Measurements from ENCODE around the gene RTN4R. TPM values are rescaled to one million over a fixed set of nuclear protein-coding genes. Genes with fewer than 3 reads are reported as not detected.

The RTN4R gene
- total and polyA plus RNA-seq, 2 donors from 2014 or later = 1.2 to 2.5 TPM

GRCh38 chr22:20254975-20255946 is 12.9 kb downstream of the RTN4R start:
- H3K9me3 ChIP-seq (ENCODE audit: control insufficient read depth in 2 of 3, insufficient read depth in 1 of 3, low read length in 3 of 3) = peaks cover 0 to 4% (median 0%) of the 10 kb centered on the region in 3 donors
- no peak overlapping the region for H3K4me3 ChIP-seq (ENCODE audit: low read length in 3 of 3)
- FAIRE-seq (no peak), DNase-seq (no peak)
- H3K36me3 ChIP-seq (ENCODE audit: control insufficient read depth in 2 of 3, insufficient read depth in 3 of 3, low read length in 3 of 3) = peaks cover 0 to 5% (median 0%) of the 10 kb centered on the region in 3 donors
- TF ChIP-seq CTCF (IDR thresholded peaks at IDR 0.05; ENCODE audit: borderline replicate concordance, extremely low read depth, insufficient read depth) = no peak
- intact Hi-C loops (cut with DNase I) = no loop called here
- no peaks in the 10 kb centered on the region for H3K27me3 ChIP-seq (ENCODE audit: control insufficient read depth, insufficient read depth, low read length)
- H3K4me1 ChIP-seq (ENCODE audit: control insufficient read depth in 2 of 3, insufficient read depth in 2 of 3, low read depth in 1 of 3, low read length in 3 of 3) = no peaks in the 10 kb centered on the region
- no peak overlapping the region for H3K9ac ChIP-seq (ENCODE audit: low read length in 3 of 3)
- no peak overlapping the region for H3K27ac ChIP-seq (ENCODE audit: low read depth in 2 of 2, low read length in 2 of 2)

- Histone ChIP-seq H3K27me3 (ENCODE audit: control insufficient read depth, insufficient read depth, low read length) (no peaks in the 10 kb centered on the region), H3K9me3 (ENCODE audit: control insufficient read depth in 2 of 3, insufficient read depth in 1 of 3, low read length in 3 of 3) (peaks cover 0 to 4% (median 0%) of the 10 kb centered on the region in 3 donors), H3K36me3 (ENCODE audit: control insufficient read depth in 2 of 3, insufficient read depth in 3 of 3, low read length in 3 of 3) (peaks cover 0 to 5% (median 0%) of the 10 kb centered on the region in 3 donors), H3K4me3 (ENCODE audit: low read length in 3 of 3) (no peak overlapping the region), H3K9ac (ENCODE audit: low read length in 3 of 3) (no peak overlapping the region), H3K4me1 (ENCODE audit: control insufficient read depth in 2 of 3, insufficient read depth in 2 of 3, low read depth in 1 of 3, low read length in 3 of 3) (peaks cover 0 to 5% (median 0%) of the 10 kb centered on the region in 3 donors), H3K27ac (ENCODE audit: low read depth in 2 of 2, low read length in 2 of 2) (no peak overlapping the region)
- intact Hi-C loops (cut with DNase I) = no loop called here
- no peak for TF ChIP-seq CTCF (IDR thresholded peaks at IDR 0.05; ENCODE audit: borderline replicate concordance, extremely low read depth, insufficient read depth)
- DNase-seq (no peak), FAIRE-seq (no peak)
Measured at GRCh38 chr22:20253161-20253560, 15.0 kb downstream of the RTN4R start.

GRCh38 chr22:20251981-20252380 is 16.1 kb downstream of the RTN4R start:
- H3K9ac ChIP-seq (ENCODE audit: low read length in 3 of 3) = no peak overlapping the region
- H3K27me3 ChIP-seq (ENCODE audit: control insufficient read depth, insufficient read depth, low read length) = no peaks in the 10 kb centered on the region
- H3K9me3 ChIP-seq (ENCODE audit: control insufficient read depth in 2 of 3, insufficient read depth in 1 of 3, low read length in 3 of 3) = peaks cover 0 to 4% (median 0%) of the 10 kb centered on the region in 3 donors
- no peak overlapping the region for H3K27ac ChIP-seq (ENCODE audit: low read depth in 2 of 2, low read length in 2 of 2)
- no peak for TF ChIP-seq CTCF (IDR thresholded peaks at IDR 0.05; ENCODE audit: borderline replicate concordance, extremely low read depth, insufficient read depth)
- DNase-seq (no peak), FAIRE-seq (no peak)
- H3K4me1 ChIP-seq (ENCODE audit: control insufficient read depth in 2 of 3, insufficient read depth in 2 of 3, low read depth in 1 of 3, low read length in 3 of 3) = peaks cover 0 to 5% (median 0%) of the 10 kb centered on the region in 3 donors
- peaks cover 0 to 5% (median 0%) of the 10 kb centered on the region in 3 donors for H3K36me3 ChIP-seq (ENCODE audit: control insufficient read depth in 2 of 3, insufficient read depth in 3 of 3, low read length in 3 of 3)
- H3K4me3 ChIP-seq (ENCODE audit: low read length in 3 of 3) = peak overlapping the region in 1 of 3 donors; percentile 33
- intact Hi-C loops (cut with DNase I) = no loop called here
